ENCODE results near the gene GALNT3. TPM values are rescaled to one million over a fixed set of nuclear protein-coding genes. Genes with fewer than 3 reads are reported as not detected.
A peak's percentile ranks its signal among the peaks of the same experiment; 100 is the strongest.

GALNT3 gene
- total and polyA plus RNA-seq, 2 of the 8 experiments (the other 6 are each of a cell fraction or from before 2014, with no cell fraction given), result 3.4 to 23.6 TPM

DNA sequence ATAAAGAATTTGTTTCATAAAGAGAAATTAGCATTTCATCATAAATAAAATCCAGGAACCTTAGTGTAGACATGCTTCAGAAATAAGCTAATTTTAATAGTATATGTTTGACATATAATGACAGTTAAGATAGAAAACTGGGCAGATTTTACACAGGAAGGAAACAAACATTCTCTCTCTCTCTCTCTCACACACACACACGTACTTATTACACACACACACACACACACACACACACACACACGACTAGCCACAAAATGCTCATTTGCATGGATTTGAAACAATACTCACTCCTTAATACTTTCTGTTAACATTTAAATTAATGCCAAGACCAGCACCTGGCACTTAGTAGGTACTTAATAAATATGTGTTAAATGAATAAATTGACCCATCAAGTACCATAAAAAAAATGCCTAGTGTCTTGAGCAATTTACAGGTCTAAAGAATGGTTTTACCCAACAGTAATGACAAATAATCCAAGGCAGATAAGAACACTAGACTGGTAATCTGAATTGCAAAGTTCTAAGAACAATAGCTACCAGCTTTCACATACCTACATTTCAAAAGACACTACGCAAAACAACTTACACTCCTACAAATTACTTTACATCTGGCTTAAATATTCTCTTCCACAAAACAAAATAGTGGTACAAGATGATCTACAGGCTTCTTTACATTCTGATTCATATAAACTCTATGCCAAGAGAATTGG lies 2.9 kb upstream of the GALNT3 start (continued):
- TF ChIP-seq, protein P1, sequence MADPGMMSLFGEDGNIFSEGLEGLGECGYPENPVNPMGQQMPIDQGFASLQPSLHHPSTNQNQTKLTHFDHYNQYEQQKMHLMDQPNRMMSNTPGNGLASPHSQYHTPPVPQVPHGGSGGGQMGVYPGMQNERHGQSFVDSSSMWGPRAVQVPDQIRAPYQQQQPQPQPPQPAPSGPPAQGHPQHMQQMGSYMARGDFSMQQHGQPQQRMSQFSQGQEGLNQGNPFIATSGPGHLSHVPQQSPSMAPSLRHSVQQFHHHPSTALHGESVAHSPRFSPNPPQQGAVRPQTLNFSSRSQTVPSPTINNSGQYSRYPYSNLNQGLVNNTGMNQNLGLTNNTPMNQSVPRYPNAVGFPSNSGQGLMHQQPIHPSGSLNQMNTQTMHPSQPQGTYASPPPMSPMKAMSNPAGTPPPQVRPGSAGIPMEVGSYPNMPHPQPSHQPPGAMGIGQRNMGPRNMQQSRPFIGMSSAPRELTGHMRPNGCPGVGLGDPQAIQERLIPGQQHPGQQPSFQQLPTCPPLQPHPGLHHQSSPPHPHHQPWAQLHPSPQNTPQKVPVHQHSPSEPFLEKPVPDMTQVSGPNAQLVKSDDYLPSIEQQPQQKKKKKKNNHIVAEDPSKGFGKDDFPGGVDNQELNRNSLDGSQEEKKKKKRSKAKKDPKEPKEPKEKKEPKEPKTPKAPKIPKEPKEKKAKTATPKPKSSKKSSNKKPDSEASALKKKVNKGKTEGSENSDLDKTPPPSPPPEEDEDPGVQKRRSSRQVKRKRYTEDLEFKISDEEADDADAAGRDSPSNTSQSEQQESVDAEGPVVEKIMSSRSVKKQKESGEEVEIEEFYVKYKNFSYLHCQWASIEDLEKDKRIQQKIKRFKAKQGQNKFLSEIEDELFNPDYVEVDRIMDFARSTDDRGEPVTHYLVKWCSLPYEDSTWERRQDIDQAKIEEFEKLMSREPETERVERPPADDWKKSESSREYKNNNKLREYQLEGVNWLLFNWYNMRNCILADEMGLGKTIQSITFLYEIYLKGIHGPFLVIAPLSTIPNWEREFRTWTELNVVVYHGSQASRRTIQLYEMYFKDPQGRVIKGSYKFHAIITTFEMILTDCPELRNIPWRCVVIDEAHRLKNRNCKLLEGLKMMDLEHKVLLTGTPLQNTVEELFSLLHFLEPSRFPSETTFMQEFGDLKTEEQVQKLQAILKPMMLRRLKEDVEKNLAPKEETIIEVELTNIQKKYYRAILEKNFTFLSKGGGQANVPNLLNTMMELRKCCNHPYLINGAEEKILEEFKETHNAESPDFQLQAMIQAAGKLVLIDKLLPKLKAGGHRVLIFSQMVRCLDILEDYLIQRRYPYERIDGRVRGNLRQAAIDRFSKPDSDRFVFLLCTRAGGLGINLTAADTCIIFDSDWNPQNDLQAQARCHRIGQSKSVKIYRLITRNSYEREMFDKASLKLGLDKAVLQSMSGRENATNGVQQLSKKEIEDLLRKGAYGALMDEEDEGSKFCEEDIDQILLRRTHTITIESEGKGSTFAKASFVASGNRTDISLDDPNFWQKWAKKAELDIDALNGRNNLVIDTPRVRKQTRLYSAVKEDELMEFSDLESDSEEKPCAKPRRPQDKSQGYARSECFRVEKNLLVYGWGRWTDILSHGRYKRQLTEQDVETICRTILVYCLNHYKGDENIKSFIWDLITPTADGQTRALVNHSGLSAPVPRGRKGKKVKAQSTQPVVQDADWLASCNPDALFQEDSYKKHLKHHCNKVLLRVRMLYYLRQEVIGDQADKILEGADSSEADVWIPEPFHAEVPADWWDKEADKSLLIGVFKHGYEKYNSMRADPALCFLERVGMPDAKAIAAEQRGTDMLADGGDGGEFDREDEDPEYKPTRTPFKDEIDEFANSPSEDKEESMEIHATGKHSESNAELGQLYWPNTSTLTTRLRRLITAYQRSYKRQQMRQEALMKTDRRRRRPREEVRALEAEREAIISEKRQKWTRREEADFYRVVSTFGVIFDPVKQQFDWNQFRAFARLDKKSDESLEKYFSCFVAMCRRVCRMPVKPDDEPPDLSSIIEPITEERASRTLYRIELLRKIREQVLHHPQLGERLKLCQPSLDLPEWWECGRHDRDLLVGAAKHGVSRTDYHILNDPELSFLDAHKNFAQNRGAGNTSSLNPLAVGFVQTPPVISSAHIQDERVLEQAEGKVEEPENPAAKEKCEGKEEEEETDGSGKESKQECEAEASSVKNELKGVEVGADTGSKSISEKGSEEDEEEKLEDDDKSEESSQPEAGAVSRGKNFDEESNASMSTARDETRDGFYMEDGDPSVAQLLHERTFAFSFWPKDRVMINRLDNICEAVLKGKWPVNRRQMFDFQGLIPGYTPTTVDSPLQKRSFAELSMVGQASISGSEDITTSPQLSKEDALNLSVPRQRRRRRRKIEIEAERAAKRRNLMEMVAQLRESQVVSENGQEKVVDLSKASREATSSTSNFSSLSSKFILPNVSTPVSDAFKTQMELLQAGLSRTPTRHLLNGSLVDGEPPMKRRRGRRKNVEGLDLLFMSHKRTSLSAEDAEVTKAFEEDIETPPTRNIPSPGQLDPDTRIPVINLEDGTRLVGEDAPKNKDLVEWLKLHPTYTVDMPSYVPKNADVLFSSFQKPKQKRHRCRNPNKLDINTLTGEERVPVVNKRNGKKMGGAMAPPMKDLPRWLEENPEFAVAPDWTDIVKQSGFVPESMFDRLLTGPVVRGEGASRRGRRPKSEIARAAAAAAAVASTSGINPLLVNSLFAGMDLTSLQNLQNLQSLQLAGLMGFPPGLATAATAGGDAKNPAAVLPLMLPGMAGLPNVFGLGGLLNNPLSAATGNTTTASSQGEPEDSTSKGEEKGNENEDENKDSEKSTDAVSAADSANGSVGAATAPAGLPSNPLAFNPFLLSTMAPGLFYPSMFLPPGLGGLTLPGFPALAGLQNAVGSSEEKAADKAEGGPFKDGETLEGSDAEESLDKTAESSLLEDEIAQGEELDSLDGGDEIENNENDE (IDR thresholded peaks at IDR 0.05; ENCODE audit: insufficient replicate concordance, low read length), result peak; percentile 90
